HG02759 (cell line): ENCODE data around the gene NCOA1.

Experiments used
- ATAC-seq: cut with Tn5 transposase; IDR thresholded peaks from one replicate; pipeline ENCODE4 v1.9.1; 2021; ENCODE audit warnings: mild to moderate bottlenecking, moderate library complexity; ENCODE audit not compliant: unreplicated experiment

NCOA1 gene

DNA sequence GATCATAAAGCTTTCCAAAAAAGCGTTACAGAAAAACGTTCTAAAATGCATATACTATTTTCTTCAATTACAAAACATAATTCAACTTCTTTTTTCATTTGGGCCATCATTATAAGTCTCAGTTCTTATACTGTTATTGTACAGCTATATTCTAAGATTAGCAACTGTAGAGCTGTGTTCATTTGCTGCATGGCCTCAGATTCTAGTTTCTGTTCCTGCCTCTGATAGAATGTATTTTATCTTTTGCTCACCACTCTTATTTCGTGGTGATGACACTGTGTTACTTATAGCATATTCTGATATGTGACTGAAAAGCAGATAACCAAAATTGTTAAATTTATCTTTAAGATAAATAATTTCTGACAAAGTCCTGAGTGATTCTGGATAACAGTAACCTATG lies 234.9 kb downstream of the NCOA1 start:
- ATAC-seq, result no peak

DNA sequence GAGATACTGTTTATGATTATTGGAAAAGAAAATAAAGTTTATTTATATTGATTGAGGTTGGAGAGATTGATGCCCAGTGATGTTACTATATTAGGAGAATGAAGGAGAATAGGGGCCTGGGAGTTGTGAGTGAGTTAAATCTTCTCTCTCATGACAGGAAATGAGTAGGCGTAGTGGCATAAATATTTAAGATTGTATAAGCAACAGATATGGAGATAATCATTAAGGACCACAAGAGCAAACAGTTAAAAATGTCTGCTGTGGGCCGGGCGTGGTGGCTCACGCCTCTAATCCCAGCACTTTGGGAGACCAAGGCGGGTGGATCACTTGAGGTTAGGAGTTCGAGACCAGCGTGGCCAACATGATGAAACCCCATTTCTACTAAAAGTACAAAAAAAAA lies 239.4 kb downstream of the NCOA1 start:
- no peak for ATAC-seq

DNA sequence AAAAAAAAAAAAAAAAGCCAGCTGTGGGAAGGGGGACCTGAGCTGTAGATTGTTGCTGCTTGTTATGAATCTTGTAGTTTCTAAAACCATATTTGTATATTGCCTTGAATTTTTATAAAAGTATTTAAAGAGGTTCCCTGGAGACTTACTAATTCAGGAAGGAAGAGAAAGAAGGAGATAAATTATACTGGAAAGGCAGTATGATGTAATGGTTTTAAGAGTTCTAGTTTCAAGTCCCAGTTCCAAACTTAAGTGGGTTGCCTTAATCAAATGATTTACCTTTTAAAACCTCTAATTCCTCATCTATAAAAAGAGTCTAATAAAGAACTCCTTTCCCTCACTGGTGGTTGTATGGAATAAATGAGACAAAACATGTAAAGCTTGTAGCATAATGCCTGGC lies 240.0 kb downstream of the NCOA1 start:
- ATAC-seq, result no peak

DNA sequence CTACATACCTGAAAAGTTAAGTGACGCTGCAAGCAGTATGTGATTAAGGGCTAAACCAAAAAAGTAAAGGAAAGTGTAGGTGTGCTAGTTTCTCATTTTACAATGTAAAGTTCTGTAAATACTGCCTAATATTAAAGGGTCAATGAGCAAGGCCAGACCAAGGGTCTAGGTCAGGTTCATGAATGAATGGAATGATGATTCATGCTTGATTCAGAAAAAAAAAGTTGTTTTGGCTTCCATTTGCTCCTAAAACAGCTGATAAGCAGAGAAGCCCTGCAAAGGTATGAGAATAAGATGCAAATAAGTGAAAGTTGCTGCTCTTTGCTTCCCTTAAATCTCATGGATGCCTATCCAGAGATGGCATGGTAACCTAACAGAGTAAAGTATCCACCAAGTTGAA lies 240.9 kb downstream of the NCOA1 start:
- no peak for ATAC-seq

DNA sequence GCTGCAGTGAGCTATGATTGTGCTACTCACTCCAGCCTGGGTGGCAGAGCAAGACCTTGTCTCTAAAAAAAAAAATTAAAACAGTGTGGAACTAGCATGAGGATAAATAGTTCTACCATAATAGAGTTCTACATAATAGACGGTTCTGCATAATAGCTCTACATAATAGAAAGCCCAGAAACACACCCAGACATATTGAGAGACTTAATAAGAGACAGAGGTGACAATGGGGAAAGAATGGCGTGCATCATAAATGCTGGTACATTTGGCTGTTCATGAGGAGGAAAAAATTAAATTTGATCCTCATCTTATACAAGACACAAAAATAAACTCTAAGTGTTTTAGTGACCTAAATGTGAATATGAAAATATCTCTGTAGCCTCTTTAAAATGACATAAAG lies 243.7 kb downstream of the NCOA1 start:
- ATAC-seq, result no peak

DNA sequence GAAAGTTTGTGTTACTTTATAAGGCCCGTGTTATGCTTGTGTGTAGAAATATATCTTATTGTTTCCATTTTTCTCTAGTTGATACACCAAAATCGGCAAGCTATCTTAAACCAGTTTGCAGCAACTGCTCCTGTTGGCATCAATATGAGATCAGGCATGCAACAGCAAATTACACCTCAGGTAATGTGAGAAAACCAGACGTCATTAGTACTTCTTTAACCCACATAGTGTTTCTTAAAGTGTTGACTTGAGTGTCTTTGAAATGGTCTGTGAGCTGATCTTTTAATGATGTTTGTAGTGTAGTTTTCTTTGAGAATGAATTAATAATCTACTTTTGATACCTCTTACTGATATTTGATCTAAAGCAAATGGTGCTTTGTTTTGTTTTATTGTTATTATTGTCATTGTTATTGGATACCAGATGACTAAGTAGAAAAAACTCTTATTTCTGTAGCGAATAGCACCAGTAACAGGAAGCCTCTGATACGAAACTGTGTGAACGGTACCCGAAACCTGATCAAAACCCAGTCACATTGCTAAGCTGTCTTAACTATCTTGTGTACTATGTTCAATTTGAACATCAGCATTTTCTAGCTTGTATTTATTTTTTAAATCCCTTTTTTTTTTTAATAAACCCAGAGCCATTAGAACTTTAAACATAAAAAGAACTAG lies 248.4 kb downstream of the NCOA1 start:
- no peak for ATAC-seq

DNA sequence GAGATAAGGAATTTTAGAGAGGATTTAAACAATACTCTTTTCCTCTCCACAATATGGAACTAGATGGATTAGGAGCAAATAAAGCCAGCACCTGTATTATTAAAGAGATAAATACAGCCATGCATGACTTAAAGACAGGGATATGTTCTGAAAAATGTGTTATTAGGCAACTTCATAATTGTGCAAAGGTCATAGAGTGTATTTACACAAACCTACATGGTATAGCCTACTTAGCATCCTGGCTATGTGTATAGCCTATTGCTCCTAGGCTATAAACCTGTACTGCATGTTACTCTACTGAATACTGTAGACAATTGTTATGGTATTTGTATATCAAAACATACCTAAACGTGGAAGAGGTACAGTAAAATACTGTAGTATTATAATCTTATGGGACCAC lies 249.1 kb downstream of the NCOA1 start:
- ATAC-seq, result no peak

DNA sequence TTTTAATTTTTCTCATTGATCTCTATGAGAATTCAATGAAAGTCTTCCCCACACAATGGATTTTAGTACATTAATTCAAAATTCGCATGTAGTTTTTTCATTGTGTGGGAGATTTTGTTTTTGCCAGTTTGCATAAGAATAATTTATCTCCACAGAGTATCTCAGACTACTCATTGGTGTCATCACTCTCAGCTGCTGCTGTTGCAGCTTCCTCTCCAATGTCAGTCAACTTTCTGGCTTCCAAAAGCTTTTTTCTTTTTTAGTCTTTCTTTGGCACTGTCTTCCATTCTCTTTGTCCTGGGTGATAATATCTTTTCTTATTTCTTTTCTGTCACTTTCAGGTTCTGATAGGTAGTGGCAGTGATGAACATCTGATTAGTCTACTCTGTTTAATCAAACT lies 251.7 kb downstream of the NCOA1 start:
- no peak for ATAC-seq

DNA sequence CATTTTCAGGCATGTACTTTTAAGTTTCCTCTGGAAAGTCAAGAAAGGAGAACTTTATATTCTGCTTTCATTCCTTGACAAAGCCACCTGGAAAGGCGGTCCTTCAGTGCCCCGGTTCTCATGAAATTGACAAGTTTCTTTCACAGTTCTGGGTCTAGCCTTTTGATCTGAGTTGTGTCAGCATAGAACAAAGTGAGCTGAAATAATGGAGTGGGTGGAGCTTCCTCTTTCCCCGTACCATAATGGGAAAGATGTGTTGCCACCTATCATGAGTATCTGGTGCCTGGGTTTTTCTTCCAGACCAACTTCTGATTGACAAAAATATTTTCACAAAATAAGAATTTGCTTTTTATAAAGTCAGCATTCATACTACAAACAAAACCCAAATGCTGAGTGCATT lies 252.9 kb downstream of the NCOA1 start:
- ATAC-seq, result no peak

DNA sequence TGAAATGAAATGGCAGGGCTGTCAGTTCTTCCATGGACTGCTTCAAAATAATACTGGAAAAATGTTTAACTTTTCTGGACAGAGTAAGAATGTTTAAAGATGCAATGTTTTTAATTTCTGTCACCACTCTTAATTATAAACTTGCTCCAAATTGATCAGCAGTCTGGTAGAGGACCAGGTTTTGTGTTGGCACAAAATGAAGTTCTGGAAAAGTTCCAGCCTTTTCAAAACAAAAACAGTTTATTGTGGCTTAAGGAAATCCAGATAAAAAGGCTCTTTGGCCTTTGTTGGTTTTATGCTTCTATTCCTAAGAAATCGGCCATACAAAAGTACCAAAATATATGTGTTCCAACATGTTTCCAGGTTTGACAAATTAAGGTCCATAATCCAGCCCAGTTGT lies 253.3 kb downstream of the NCOA1 start:
- no peak for ATAC-seq

DNA sequence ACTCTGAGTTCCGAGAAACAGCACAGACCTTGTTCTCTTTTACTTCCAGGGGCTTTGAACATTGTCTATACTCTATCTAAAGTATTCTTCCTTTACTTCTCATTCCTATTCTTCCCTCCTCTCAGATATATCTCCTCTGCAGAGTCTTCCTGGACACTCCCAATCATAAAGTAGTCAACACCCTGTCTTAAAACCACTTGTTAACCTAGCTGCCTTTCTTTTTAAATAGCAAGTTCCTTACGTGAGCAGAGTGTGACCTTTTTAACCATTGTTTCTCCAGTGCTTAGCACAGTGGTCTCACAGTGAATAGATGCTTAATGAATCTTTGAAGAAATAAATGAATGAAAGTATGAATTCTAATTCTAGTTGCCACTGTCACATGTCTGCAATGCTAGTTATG lies 254.8 kb downstream of the NCOA1 start:
- no peak for ATAC-seq

DNA sequence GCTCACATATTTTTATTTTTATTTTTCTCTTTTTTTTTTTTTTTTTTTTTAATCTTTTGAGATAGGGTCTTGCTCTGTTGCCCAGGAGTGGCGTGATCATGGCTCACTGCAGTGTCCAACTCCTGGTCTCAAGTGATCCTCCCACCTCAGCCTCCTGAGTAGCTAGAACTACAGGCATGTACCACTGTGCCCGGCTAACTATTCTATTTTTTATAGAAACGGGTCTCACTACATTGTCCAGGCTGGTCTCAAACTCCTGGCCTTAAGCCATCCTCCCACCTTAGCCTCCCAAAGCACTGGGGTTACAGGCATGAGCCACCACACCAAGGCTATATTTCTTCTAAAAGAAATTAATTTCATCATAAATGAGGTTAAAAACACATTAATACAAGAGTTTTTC lies 256.2 kb downstream of the NCOA1 start:
- no peak for ATAC-seq

DNA sequence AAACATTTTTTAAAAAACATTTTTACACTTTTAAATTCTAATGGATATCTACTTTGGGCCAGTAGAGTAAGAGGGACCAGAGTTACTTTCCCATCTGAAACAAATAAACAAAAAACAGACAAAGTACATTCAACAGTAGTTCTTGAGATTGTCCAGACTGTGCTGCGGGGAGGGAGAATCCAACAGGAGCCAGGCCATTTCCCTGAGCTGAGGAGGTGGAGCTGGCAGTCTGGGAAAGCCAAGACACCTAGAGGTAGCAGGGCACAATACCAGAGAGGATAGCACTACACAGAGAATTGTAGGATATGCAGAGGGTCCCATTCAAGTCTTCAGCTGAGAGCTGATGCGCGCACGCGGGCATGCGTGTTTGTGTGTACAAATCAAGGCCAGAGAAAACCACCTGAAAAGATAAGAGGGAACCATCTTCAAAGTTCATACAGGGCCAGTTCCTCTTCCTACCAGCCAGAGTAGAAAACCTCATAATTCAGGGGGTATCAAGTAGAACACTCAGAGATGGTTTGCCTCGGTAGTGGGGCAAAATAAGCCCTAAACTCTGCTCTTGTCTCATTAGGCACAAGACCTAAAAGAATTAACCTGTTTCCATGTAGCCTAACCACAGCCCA lies 258.1 kb downstream of the NCOA1 start:
- ATAC-seq, result no peak

DNA sequence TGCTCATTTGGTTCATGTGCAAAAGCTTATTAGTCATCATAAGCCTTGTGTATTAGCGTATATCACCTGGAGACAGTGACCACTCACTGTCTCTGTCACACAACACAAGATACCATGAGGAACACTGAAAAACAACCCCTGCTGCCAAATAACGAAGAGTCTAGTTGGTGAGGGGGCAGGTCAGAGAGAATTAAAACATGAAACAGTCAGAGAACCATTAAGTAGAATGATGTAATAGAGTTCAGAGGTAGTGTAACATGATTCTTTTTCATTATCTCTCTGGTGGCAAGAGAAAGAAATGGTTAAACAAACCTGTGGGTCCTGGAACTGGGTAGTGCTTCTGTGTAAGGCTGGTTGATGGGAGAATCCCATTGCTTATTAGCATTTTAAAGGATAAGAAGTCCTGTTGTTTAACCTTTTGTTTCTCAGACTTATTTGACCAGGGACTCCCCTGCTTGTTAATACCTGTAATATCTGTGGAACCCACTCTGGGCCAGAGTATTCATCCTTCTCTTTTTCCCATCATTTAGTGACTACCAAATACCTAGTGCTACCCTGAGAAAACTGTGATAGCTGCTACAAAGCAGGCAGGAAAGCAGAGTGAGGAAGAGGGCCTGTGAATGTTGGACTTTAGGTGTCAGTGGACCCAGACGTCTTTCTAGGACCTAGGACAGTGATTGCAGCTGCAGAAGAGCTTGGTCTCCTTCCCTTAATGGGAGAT lies 264.1 kb downstream of the NCOA1 start:
- no peak for ATAC-seq

DNA sequence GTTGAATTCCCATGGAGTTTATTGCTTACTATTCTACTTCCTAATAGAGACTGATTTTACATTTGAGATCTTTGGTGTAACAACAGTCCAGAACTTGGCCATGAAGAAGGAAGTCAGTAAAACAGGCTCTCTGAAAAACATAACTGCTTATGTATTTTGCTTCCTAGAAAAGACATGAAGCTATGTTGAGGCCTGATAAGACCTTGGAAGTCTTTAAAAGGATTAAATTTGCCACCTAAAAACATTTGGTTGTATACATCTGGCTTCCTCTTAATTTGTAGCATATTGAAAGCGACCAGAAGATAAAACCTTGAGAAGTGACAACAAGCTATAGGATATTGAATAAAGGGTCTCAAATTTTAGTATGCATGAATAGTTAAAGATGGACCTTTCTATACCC lies 265.7 kb downstream of the NCOA1 start:
- ATAC-seq, result no peak

DNA sequence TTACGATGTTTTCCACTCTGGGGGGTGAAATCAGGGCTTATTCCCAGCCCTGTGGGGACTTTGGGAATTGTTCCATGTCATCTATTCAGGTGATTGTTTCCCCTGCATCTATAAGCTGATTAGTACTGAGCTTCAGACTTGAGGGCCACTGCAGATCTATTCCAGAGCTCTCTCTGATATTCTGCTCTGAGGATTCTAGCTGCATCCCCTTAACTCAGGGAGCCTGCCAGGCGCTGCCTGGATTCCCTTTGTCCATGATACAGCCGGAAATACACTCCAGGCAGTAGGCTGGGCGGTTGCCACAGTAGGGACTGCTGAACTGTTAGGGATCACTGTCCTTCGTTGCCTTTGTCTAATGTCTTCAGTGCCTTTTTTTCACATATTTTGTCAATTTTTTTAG lies 270.8 kb downstream of the NCOA1 start:
- no peak for ATAC-seq

DNA sequence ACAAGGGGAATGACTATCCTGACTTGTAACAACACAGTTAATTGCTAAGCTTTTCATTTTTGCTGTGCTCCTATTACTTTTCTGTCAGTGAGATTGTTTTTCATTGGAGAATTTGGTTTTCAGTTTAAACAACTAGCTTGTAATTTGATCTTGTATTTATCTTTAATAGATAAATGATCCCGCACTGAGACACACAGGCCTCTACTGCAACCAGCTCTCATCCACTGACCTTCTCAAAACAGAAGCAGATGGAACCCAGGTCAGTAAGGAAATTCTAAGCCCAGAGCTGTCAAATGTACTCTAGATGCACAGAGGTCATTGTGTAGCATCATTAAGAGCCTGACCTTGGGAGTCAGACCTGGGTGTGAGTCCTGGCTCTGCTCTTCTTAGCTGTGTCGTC lies 271.5 kb downstream of the NCOA1 start:
- no peak for ATAC-seq

DNA sequence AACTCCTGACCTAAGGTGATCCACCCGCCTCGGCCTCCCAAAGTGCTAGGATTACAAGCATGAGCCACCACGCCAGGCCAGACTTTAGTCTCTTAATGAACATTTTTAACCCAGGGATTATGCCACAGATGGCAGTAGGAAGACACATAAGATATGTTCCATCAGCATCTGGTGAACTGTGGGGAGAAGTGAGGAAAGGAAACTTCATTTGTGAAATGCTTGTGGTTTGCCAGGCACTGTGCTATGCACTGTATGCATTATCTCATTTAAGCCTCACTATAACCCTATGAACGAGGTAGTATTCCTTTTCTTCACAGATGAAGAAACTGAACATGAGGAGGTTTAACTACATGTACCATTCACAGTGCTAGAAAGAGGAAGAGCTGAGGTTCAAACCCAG lies 272.8 kb downstream of the NCOA1 start:
- no peak for ATAC-seq

DNA sequence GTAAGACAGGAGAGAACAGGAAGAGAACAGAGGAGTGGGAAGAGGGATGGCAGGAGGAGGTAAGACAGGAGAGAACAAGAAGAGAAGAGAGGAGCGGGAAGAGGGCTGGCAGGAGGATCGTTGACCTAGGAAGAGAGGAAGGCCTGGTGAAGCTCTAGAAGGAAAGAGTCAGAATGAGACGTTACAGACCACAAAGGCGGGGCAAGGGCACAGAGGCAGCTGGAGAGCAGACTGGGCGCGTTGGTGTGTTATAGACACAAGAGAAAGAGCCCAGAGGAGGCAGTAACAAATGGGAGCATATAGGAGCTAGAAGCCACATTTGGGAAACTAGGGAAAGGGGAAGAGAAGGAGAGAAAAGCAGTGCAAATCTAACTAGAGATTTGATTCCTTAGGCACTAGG lies 275.6 kb downstream of the NCOA1 start:
- ATAC-seq, result no peak

DNA sequence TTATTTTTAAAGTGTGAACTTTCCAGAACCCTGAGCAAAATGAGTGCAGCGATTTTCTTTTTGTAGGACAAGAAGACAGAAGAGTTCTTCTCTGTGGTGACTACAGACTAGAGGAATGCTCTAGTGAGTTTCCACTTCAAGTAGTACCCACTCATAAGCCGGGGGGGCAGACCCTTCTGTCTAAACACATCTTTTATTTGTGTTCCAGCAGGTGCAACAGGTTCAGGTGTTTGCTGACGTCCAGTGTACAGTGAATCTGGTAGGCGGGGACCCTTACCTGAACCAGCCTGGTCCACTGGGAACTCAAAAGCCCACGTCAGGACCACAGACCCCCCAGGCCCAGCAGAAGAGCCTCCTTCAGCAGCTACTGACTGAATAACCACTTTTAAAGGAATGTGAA lies 277.0 kb downstream of the NCOA1 start:
- no peak for ATAC-seq

DNA sequence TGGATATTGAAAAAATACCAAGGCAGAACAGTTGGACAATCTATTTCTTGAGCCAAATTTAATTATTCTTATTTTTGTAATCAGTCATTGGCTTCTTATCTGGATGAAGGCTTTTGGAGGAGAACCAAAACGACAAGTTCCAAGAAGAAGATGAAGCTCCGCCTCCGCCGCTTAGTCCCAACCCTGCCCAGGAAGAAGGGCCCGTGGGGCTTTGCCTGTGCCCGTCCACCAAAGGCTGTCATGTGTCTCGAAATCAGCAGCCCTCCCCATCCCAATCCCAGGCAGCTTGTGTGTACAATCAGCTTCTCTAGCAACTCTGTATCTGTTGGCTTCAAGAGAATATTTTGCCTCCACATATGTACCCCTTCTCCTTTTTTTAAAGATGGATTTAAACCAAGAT lies 277.5 kb downstream of the NCOA1 start:
- ATAC-seq, result no peak

DNA sequence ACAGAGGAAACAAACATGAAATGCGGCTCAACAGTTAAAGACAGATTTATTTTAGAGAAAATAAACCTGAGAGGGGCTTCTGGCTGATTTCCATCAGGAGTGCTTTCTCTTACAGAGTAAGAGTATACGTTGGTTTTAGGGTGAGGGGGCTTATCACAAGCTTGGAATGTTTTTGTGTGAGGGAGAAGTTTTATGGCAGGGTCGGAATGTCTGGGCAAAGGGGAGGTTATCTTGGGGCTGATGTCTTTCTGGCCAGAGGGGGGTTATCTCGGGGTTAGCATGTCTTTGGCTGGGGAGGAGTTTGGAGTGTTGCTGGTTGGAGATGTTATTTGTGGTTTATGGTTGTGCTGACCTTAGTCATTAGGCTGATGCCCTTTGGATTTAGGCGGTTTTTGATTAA lies 280.0 kb downstream of the NCOA1 start:
- ATAC-seq, result no peak
